Kidney (tissue), 14 donors: ENCODE data around the gene SGCA. TPM values are rescaled to one million over a fixed set of nuclear protein-coding genes. Genes with fewer than 3 reads are reported as not detected.
A peak's percentile ranks its signal among the peaks of the same experiment; 100 is the strongest.

Experiments used
- DNase-seq, 5 donors: peaks; one replicate each; pipeline ENCODE4 v3.0.0-alpha.2; 2013 to 2020
- FAIRE-seq: peaks from 2 replicates; lab custom pipeline; 2012; peaks lifted over from hg19 to GRCh38; lab: Jason Lieb, UNC
- H3K27ac ChIP-seq, 2 donors: one replicate each; pipeline ENCODE4 v1.7.0; 2013; ENCODE audit warnings: low read depth in 2 of 2, low read length in 2 of 2, inconsistent platforms in 1 of 2
- H3K27me3 ChIP-seq: one replicate; pipeline ENCODE4 v1.7.1; 2013; ENCODE audit warnings: low read length, inconsistent platforms; ENCODE audit not compliant: control insufficient read depth, insufficient read depth
- H3K36me3 ChIP-seq, 3 donors: one replicate each; pipeline versions ENCODE4 v1.7.0 to v1.7.1; 2013; ENCODE audit warnings: low read length in 3 of 3, control low read depth in 1 of 3, inconsistent platforms in 1 of 3; ENCODE audit not compliant: insufficient read depth in 3 of 3, control insufficient read depth in 2 of 3
- H3K4me1 ChIP-seq, 3 donors: one replicate each; pipeline versions ENCODE4 v1.7.0 to v1.7.1; 2013; ENCODE audit warnings: low read length in 3 of 3, inconsistent platforms in 1 of 3, low read depth in 1 of 3; ENCODE audit not compliant: control insufficient read depth in 2 of 3, insufficient read depth in 2 of 3
- H3K4me3 ChIP-seq, 3 donors: one replicate each; pipeline versions ENCODE4 v1.7.0 to v1.8.1; 2013; ENCODE audit warnings: low read length in 3 of 3, control low read depth in 1 of 3, inconsistent platforms in 1 of 3
- H3K9ac ChIP-seq, 3 donors: one replicate each; pipeline versions ENCODE4 v1.7.0 to v1.7.1; 2013; ENCODE audit warnings: low read length in 3 of 3, control low read depth in 1 of 3, inconsistent platforms in 1 of 3
- H3K9me3 ChIP-seq, 3 donors: one replicate each; pipeline versions ENCODE4 v1.7.0 to v1.7.1; 2013; ENCODE audit warnings: low read length in 3 of 3, control low read depth in 1 of 3, inconsistent platforms in 1 of 3; ENCODE audit not compliant: control insufficient read depth in 2 of 3, insufficient read depth in 1 of 3
- CTCF ChIP-seq: IDR thresholded peaks from 3 replicates; pipeline ENCODE4 v1.5.1; 2012; ENCODE audit warnings: mild to moderate bottlenecking, moderate library complexity, borderline replicate concordance; ENCODE audit not compliant: insufficient read depth; ENCODE audit errors: extremely low read depth
- intact Hi-C: fragments of 100-400 bp; cut with DNase I; formaldehyde crosslinking; loops from one replicate; pipeline ENCODE4 v1.11.1; 2022
- polyA plus RNA-seq: library from polyadenylated mRNA; stranded (reverse); fragments of 350-450 nt; fragmentation: Illumina TruSeq; extraction: RNeasy Lipid Tissue Mini Kit (QIAGEN cat#74804); gene quantifications from one replicate; pipeline ENCODE4 v1.2.3, GENCODE V29; 2014; ENCODE audit warnings: low read depth, low replicate concordance; ENCODE audit not compliant: insufficient read depth
- total RNA-seq: library from RNA; stranded (reverse); fragmentation: NEBNext Ultra II Directional; extraction: Animal tissue kit (Norgen Biotek cat#: 25700); gene quantifications from one replicate; pipeline ENCODE4 v1.2.1, GENCODE V29; 2021
- donor health status: control.
- donor health status: control.
- donor health status: control.
- donor health status: control.
- donor health status: control.
- donor health status: DM: yes; HTN: yes; CAD: no.
- donor health status: Normal renal cell carcinoma (clear cell type).

Gene SGCA
- total and polyA plus RNA-seq, 2 donors from 2014 or later, result 4.2 to 5.5 TPM

DNA sequence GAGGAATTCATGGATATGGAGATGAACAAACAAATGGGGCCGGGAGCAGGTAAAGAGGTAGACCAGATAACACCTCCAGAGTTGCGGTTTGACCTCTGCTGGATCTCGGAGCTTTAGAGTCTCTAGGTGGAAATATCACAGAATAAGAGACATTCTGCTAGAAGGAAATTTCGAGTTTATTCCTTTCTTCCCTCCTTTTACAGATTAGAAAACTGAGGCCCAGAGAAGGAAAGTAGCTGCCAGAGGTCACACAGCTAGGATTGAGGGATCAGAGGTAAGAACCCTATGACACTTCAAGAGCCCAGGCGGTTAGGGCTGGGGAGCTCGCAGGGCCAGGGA, 43.3 kb downstream of the SGCA start:
- no peak overlapping the region for H3K4me3 ChIP-seq
- no peaks in the 10 kb centered on the region for H3K9me3 ChIP-seq
- peak overlapping the region; percentile 23 to 51 for H3K27ac ChIP-seq
- FAIRE-seq, result no peak
- H3K9ac ChIP-seq, result no peak overlapping the region
- no peaks in the 10 kb centered on the region for H3K36me3 ChIP-seq
- H3K27me3 ChIP-seq, result no peaks in the 10 kb centered on the region
- TF ChIP-seq CTCF, result no peak
- intact Hi-C loops, result no loop called here
- DNase-seq, result no peak
- peaks cover 0 to 12% (median 8%) of the 10 kb centered on the region in 3 donors for H3K4me1 ChIP-seq

DNA sequence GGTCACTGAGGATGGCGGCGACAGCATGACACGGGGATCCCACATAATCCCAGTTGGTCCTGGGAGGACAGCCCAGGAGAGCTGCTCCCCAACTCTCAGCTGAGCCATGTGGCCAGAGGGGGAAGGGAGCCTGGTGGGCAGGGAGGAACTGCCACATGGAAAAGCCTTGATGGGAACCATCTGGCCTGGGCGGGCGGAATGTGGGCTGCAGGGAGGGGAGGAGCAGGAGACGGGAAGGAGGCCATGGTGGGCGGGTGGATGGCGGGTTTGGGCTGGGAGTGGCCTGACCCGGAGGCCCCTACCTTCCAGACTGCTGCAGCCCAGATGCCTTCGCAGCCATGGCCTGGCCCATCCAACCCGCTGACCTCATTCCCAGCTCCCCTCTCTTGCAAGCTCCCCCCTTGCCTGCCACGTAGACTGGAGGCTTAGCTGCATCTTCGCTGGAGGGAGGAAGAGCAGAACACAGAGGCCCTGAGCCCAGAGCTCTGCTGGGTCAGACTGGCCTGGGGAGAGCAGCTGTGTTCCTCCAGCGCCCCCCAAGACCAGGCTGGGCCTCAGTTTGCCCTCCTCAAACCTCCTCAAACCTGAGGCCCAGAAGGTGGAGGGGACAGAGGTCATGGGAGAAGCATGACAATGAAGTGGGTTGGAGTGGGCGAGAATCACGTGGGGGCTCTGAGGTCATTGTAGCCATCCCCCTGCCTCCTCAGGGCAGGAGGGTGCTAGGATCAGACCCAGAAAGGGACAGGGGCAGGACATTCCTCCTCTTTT, 43.9 kb downstream of the SGCA start:
- Histone ChIP-seq H3K9me3 (no peaks in the 10 kb centered on the region), H3K36me3 (no peaks in the 10 kb centered on the region), H3K4me1 (peaks cover 0 to 12% (median 10%) of the 10 kb centered on the region in 3 donors), H3K9ac (peak overlapping the region in 1 of 3 donors; percentile 26), H3K4me3 (no peak overlapping the region), H3K27ac (peak overlapping the region; percentile 51 to 69), H3K27me3 (no peaks in the 10 kb centered on the region)
- intact Hi-C loops, result no loop called here
- TF ChIP-seq CTCF, result no peak
- DNase-seq (peak; percentile 94 to 97 (median 95)), FAIRE-seq (no peak)

- no peak overlapping the region for H3K4me3 ChIP-seq
- DNase-seq (peak; percentile 76 to 95 (median 89)), FAIRE-seq (no peak)
- H3K9ac ChIP-seq, result peak overlapping the region in 1 of 3 donors; percentile 26
- H3K4me1 ChIP-seq, result peaks cover 0 to 12% (median 8%) of the 10 kb centered on the region in 3 donors
- H3K9me3 ChIP-seq, result no peaks in the 10 kb centered on the region
- H3K27me3 ChIP-seq, result no peaks in the 10 kb centered on the region
- no peaks in the 10 kb centered on the region for H3K36me3 ChIP-seq
- H3K27ac ChIP-seq, result peak overlapping the region; percentile 51 to 72
- TF ChIP-seq CTCF, result no peak
- intact Hi-C loops, result no loop called here
Measured at GRCh38 chr17:50210240-50211225, 44.7 kb downstream of the SGCA start.
